Esophagus squamous epithelium (tissue), 5 donors: ENCODE measurements around the gene CERS3. TPM values are rescaled to one million over a fixed set of nuclear protein-coding genes. Genes with fewer than 3 reads are reported as not detected.

Source experiments
- DNase-seq: peaks from one replicate; lab custom pipeline; 2025; lab: John Stamatoyannopoulos, UW
- H3K27ac ChIP-seq, 4 donors: fragments of 200-600 bp; sonication (generic); one replicate each; pipeline ENCODE4 v1.5.1; 2016 to 2019; ENCODE audit warnings: mild to moderate bottlenecking in 1 of 4
- H3K27me3 ChIP-seq, 4 donors: fragments of 200-600 bp; sonication (generic); 1 replicate in 3 of 4; 2 replicates in 1 of 4; pipeline versions ENCODE4 v1.5.1 to v1.6.0; 2017 to 2021; ENCODE audit warnings: antibody characterized with exemption in 1 of 4
- H3K36me3 ChIP-seq, 3 donors: fragments of 200-600 bp; sonication (generic); one replicate each; pipeline ENCODE4 v1.5.1; 2016 to 2019
- H3K4me1 ChIP-seq, 3 donors: fragments of 200-600 bp; sonication (generic); one replicate each; pipeline ENCODE4 v1.5.1; 2017 to 2019
- H3K4me3 ChIP-seq, 4 donors: fragments of 200-600 bp; sonication (generic); 1 replicate in 3 of 4; 2 replicates in 1 of 4; pipeline ENCODE4 v1.5.1; 2016 to 2019; ENCODE audit warnings: mild to moderate bottlenecking in 2 of 4, moderate library complexity in 1 of 4
- H3K9me3 ChIP-seq, 3 donors: fragments of 200-600 bp; sonication (generic); one replicate each; pipeline ENCODE4 v1.5.1; 2016 to 2019
- CTCF ChIP-seq, 6 experiments: fragments of 450-650 bp in 4 of 6; fragments of 200-600 bp in 2 of 6; sonication (generic) in 2 of 6; IDR thresholded peaks; one replicate each; pipeline ENCODE4 v1.5.1; 2016 to 2019; ENCODE audit warnings: antibody characterized with exemption in 6 of 6, mild to moderate bottlenecking in 4 of 6, moderate library complexity in 4 of 6
- POLR2A ChIP-seq, 4 donors: fragments of 450-650 bp; IDR thresholded peaks; one replicate each; pipeline ENCODE4 v1.6.1; 2017; ENCODE audit warnings: antibody characterized with exemption in 4 of 4, mild to moderate bottlenecking in 4 of 4, moderate library complexity in 3 of 4
- WGBS, 2 donors: methylation state at CpG; one replicate each; pipeline ENCODE4 v1.1.5; 2018; 5-methylcytosine and 5-hydroxymethylcytosine counted together
- intact Hi-C: fragments of 100-400 bp; cut with DNase I; formaldehyde crosslinking; loops from one replicate; pipeline ENCODE4 v1.15.0; 2022
- total RNA-seq, 4 donors: library from RNA; depleted of rRNA; stranded (reverse); fragments of >200 nt; gene quantifications; one replicate each; pipeline ENCODE4 v1.1.0, GENCODE V29; 2016
- donor health status: DM: yes; HTN: yes; CAD: no.

The CERS3 gene
- total RNA-seq, 4 donors from 2014 or later = 38.5 to 133 (median 81.9) TPM

- intact Hi-C loops = no loop called here
- Histone ChIP-seq H3K27me3 (no peaks in the 10 kb centered on the region), H3K36me3 (peaks cover 0 to 62% (median 0%) of the 10 kb centered on the region in 3 donors), H3K4me3 (no peak overlapping the region), H3K4me1 (peaks cover 0 to 38% (median 3%) of the 10 kb centered on the region in 3 donors), H3K27ac (no peak overlapping the region), H3K9me3 (no peaks in the 10 kb centered on the region)
- TF ChIP-seq CTCF (IDR thresholded peaks at IDR 0.05) (no peak), POLR2A (IDR thresholded peaks at IDR 0.05) (no peak)
- DNase-seq = no peak
- whole genome bisulfite sequencing, 2 donors = 49 to 55% methylated on average over 4 to 5 of the region's 5 CpGs
Observed at GRCh38 chr15:100516643-100517512, 11.9 kb downstream of the CERS3 start.

- 25 to 37% methylated on average over 2 to 4 of the region's 4 CpGs for WGBS, 2 donors
- intact Hi-C loops = no loop called here
- H3K27ac ChIP-seq = no peak overlapping the region
Observed at GRCh38 chr15:100515758-100516157, 13.0 kb downstream of the CERS3 start.

GRCh38 chr15:100508641-100509300 is 20.0 kb downstream of the CERS3 start:
- H3K9me3 ChIP-seq = no peaks in the 10 kb centered on the region
- no peak overlapping the region for H3K4me3 ChIP-seq
- 69 to 72% methylated on average over 7 of the region's 7 CpGs for WGBS, 2 donors
- no peaks in the 10 kb centered on the region for H3K27me3 ChIP-seq
- no peak for DNase-seq
- peaks cover 0 to 62% (median 0%) of the 10 kb centered on the region in 3 donors for H3K36me3 ChIP-seq
- TF ChIP-seq POLR2A (IDR thresholded peaks at IDR 0.05) = no peak
- no peak for TF ChIP-seq CTCF (IDR thresholded peaks at IDR 0.05)
- no peaks in the 10 kb centered on the region for H3K4me1 ChIP-seq
- H3K27ac ChIP-seq = no peak overlapping the region
- intact Hi-C loops = no loop called here

More at GRCh38 chr15:100515758-100516157, 13.0 kb downstream of the CERS3 start:
- DNase-seq = no peak
- Histone ChIP-seq H3K9me3 (no peaks in the 10 kb centered on the region), H3K27me3 (no peaks in the 10 kb centered on the region), H3K36me3 (peaks cover 0 to 67% (median 0%) of the 10 kb centered on the region in 3 donors), H3K4me1 (peaks cover 0 to 32% (median 3%) of the 10 kb centered on the region in 3 donors), H3K4me3 (no peak overlapping the region)
- TF ChIP-seq CTCF (IDR thresholded peaks at IDR 0.05) (no peak), POLR2A (IDR thresholded peaks at IDR 0.05) (no peak)

- no peak overlapping the region for H3K4me3 ChIP-seq
- H3K9me3 ChIP-seq = no peaks in the 10 kb centered on the region
- 32 to 58% methylated on average over 3 of the region's 3 CpGs for WGBS, 2 donors
- H3K4me1 ChIP-seq = no peaks in the 10 kb centered on the region
- TF ChIP-seq POLR2A (IDR thresholded peaks at IDR 0.05) (no peak), CTCF (IDR thresholded peaks at IDR 0.05) (no peak)
- peak overlapping the region in 1 of 4 donors; percentile 9 for H3K27ac ChIP-seq
- DNase-seq = no peak
- no peaks in the 10 kb centered on the region for H3K27me3 ChIP-seq
- H3K36me3 ChIP-seq = peaks cover 0 to 40% (median 0%) of the 10 kb centered on the region in 3 donors
- intact Hi-C loops = no loop called here
Observed at GRCh38 chr15:100502651-100503050, 26.1 kb downstream of the CERS3 start.

- DNase-seq = no peak
- 81 to 84% methylated on average over 5 of the region's 5 CpGs for WGBS, 2 donors
- H3K36me3 ChIP-seq = peaks cover 0 to 36% (median 0%) of the 10 kb centered on the region in 3 donors
Observed at GRCh38 chr15:100501117-100501516, 27.6 kb downstream of the CERS3 start.

More at GRCh38 chr15:100501117-100501516, 27.6 kb downstream of the CERS3 start:
- intact Hi-C loops = no loop called here
- H3K27ac ChIP-seq = no peak overlapping the region
- no peak for TF ChIP-seq POLR2A (IDR thresholded peaks at IDR 0.05)
- no peaks in the 10 kb centered on the region for H3K4me1 ChIP-seq
- no peaks in the 10 kb centered on the region for H3K27me3 ChIP-seq
- H3K4me3 ChIP-seq = no peak overlapping the region
- H3K9me3 ChIP-seq = no peaks in the 10 kb centered on the region
